KOPT-K1 (cell line): ENCODE results near the gene WASHC2A.
A peak's percentile ranks its signal among the peaks of the same experiment; 100 is the strongest.
"Not testable (repeated sequence)": the region's sequence is repeated elsewhere in the genome, so short reads cannot be mapped to it uniquely, and the experiment has no call there.

Source experiments
- H3K27ac ChIP-seq: fragments of 200-600 bp; sonication (generic); 2 replicates; pipeline ENCODE4 v1.5.1; 2016; ENCODE audit warnings: antibody characterized with exemption, mild to moderate bottlenecking, low read depth, low read length; ENCODE audit not compliant: poor library complexity, severe bottlenecking
- H3K36me3 ChIP-seq: fragments of 200-600 bp; sonication (generic); 2 replicates; pipeline ENCODE4 v1.5.1; 2017; ENCODE audit warnings: antibody characterized with exemption, mild to moderate bottlenecking, low read length, moderate library complexity; ENCODE audit not compliant: insufficient read depth
- H3K9me3 ChIP-seq: fragments of 200-600 bp; sonication (generic); 2 replicates; pipeline ENCODE4 v1.5.1; 2017; ENCODE audit warnings: antibody characterized with exemption, low read length, mild to moderate bottlenecking; ENCODE audit not compliant: insufficient read depth, poor library complexity, severe bottlenecking

WASHC2A gene, protein sequence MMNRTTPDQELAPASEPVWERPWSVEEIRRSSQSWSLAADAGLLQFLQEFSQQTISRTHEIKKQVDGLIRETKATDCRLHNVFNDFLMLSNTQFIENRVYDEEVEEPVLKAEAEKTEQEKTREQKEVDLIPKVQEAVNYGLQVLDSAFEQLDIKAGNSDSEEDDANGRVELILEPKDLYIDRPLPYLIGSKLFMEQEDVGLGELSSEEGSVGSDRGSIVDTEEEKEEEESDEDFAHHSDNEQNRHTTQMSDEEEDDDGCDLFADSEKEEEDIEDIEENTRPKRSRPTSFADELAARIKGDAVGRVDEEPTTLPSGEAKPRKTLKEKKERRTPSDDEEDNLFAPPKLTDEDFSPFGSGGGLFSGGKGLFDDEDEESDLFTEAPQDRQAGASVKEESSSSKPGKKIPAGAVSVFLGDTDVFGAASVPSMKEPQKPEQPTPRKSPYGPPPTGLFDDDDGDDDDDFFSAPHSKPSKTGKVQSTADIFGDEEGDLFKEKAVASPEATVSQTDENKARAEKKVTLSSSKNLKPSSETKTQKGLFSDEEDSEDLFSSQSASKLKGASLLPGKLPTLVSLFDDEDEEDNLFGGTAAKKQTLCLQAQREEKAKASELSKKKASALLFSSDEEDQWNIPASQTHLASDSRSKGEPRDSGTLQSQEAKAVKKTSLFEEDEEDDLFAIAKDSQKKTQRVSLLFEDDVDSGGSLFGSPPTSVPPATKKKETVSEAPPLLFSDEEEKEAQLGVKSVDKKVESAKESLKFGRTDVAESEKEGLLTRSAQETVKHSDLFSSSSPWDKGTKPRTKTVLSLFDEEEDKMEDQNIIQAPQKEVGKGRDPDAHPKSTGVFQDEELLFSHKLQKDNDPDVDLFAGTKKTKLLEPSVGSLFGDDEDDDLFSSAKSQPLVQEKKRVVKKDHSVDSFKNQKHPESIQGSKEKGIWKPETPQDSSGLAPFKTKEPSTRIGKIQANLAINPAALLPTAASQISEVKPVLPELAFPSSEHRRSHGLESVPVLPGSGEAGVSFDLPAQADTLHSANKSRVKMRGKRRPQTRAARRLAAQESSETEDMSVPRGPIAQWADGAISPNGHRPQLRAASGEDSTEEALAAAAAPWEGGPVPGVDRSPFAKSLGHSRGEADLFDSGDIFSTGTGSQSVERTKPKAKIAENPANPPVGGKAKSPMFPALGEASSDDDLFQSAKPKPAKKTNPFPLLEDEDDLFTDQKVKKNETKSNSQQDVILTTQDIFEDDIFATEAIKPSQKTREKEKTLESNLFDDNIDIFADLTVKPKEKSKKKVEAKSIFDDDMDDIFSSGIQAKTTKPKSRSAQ (N-terminal part only)

DNA sequence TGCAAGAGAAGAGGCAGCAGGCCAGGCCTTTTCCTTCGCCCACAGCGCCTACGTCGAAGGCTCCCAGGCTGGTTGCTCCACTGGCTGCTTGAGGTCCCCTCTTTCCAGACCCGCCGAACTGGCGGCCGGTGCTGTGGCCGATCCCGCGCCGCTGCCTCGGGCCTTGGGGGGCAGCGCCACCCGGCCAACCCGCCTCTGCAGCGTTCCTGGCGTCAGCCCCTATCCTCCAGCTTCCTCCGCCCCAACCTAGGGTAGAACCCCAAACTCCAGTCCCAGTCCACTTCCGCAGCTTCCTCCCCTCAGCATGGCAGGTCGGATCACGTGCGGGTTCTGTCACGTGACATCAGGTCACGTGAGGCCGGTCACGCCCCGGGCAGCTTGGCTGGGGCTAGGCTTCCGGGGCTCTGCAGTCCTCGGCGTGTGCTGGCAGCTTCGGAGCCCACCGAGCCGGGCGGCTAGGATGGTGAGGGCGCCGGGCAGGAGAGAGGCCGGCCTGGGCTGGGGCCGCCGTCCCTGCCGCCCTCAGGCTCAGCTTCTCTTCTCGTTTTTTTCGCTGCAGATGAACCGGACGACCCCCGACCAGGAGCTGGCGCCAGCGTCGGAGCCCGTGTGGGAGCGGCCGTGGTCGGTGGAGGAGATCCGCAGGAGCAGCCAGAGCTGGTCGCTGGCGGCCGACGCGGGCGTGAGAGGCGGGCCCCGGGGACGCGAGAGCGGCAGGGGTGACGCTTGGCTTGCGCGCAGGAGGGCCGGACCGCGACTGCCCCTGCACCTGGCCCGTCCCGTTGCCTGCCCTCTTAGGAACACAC is at the start of gene WASHC2A:
TSS of gene WASHC2A (plus strand) at position 409 of the 806 bp plus-strand sequence. CDS start at position 461, 52 bp downstream.
- not testable (repeated sequence) for H3K9me3 ChIP-seq, H3K36me3 ChIP-seq
- peak within 1 kb of the TSS; percentile 44 for H3K27ac ChIP-seq

DNA sequence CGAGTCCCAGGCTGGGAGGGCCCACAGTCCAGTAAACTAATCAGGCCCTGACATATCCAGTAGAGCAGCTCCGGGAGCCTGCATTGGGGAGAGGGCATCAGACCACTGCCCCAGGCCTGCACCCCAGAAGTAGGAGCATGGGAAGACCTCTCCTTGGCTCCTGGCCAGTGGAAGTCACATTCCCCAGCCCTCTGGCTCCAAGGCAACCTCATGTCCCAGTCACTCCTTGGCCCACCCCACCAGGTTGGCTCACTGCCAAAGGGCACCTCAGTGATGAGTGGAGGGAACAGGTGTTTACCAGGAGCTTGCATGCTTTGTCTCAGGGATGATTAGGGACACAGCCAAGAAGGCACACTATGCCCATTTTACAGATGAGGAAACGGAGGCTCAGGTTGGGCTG is 48.5 kb upstream of the WASHC2A start:
- not testable (repeated sequence) for H3K36me3 ChIP-seq, H3K27ac ChIP-seq, H3K9me3 ChIP-seq

GRCh38 chr10:50020451-50021024 is 47.2 kb upstream of the WASHC2A start:
- not testable (repeated sequence) for H3K36me3 ChIP-seq, H3K27ac ChIP-seq, H3K9me3 ChIP-seq

- H3K36me3 ChIP-seq, result no peaks in the 10 kb centered on the region
- H3K9me3 ChIP-seq, result no peaks in the 10 kb centered on the region
- no peak overlapping the region for H3K27ac ChIP-seq
These were observed 46.1 kb upstream of the WASHC2A start for GRCh38 chr10:50021646-50022045.

GRCh38 chr10:50024716-50025383 is 42.9 kb upstream of the WASHC2A start:
- H3K9me3 ChIP-seq, H3K27ac ChIP-seq, H3K36me3 ChIP-seq: not testable (repeated sequence)

GRCh38 chr10:50025627-50026026 is 42.1 kb upstream of the WASHC2A start:
- Histone ChIP-seq H3K36me3 (no peaks in the 10 kb centered on the region), H3K27ac (no peak overlapping the region), H3K9me3 (no peaks in the 10 kb centered on the region)

- Histone ChIP-seq H3K36me3 (no peaks in the 10 kb centered on the region), H3K27ac (no peak overlapping the region), H3K9me3 (no peaks in the 10 kb centered on the region)
These were observed 40.6 kb upstream of the WASHC2A start for GRCh38 chr10:50027195-50027594.

DNA sequence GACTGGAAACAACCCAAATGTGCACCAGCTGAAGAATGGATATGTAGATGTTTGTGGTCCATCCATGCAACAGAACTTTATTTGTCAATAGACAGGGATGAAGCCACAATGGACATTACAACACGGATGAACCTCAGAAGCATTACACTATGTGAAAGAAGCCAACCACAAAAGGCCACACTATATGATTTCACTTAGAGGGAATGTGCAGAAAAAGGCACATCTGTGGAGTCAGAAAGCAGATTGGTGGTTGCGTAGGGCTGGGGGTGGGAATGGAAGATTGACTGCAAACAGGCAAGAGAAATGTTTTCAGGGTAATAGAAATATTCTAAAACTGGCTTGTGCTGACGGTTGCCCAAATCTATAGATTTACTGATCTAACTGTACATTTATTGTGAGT is 34.3 kb upstream of the WASHC2A start:
- no peaks in the 10 kb centered on the region for H3K36me3 ChIP-seq
- no peak overlapping the region for H3K27ac ChIP-seq
- H3K9me3 ChIP-seq, result no peaks in the 10 kb centered on the region

GRCh38 chr10:50035337-50035736 is 32.4 kb upstream of the WASHC2A start:
- not testable (repeated sequence) for H3K36me3 ChIP-seq, H3K9me3 ChIP-seq, H3K27ac ChIP-seq

- Histone ChIP-seq H3K27ac (no peak overlapping the region), H3K9me3 (no peaks in the 10 kb centered on the region), H3K36me3 (no peaks in the 10 kb centered on the region)
These were observed 22.7 kb upstream of the WASHC2A start for GRCh38 chr10:50044941-50045664.

- not testable (repeated sequence) for H3K27ac ChIP-seq, H3K36me3 ChIP-seq
These were observed 21.3 kb upstream of the WASHC2A start for GRCh38 chr10:50046457-50046856.

DNA sequence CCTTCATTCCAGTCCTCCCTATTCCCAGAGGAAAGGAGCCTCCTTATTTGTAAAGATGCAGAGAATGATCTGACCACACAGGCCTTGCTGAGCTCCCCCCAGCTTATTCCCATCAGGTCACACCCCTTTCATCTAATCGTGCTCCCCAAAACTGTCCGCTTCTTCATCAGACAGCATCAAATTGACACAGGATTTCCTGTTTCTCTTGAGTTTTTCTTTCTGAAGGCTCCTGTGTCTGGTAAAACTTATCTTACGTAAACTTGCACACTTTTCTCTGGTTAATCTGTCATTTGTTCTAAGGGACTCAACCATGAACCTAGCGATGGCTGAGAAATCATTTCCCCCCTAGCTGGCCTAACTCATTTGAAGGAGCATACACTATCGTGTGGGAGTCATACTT is 20.2 kb upstream of the WASHC2A start:
- H3K27ac ChIP-seq, H3K9me3 ChIP-seq, H3K36me3 ChIP-seq: not testable (repeated sequence)

More at GRCh38 chr10:50046457-50046856, 21.3 kb upstream of the WASHC2A start:
- not testable (repeated sequence) for H3K9me3 ChIP-seq

DNA sequence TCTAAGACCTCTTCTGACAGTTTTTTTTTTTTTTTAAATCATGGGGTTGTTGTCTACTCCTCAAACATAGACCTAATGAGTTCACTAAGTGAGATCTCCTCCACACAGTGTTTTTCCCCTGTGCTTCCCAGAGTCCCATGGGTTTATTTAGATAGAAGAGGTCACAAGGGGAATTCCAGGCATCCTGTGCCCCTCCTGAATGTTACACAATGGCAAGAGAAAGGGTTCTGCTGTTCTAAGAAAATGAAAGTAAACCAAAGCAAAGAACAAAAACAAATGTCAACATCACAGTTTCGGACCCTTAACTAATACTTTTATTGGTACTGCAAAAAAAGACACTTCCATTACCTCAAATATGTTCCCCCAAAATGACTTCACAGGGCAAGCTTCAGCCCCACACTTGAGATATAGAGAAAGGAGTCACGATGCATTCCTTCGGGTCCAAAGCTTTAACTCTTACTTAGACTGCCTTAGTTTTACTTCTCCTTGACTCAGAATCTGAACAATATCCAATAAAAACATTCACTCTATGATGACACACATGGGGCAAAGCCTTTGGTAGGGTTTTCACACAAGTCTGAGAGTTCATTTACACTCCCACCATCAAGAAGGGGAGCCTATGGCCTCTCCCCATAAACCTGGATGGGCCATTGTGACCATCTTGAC is 15.6 kb upstream of the WASHC2A start:
- not testable (repeated sequence) for H3K27ac ChIP-seq, H3K9me3 ChIP-seq, H3K36me3 ChIP-seq
